GM23338 (cell line): ENCODE measurements around the gene PRM1.

Experiments used
- CREB1 ChIP-seq: fragments of 250-450 bp; sonication (Bioruptor Pico); IDR thresholded peaks from 2 replicates; pipeline ENCODE4 v1.5.0; 2020; ENCODE audit warnings: low read depth, mild to moderate bottlenecking, moderate library complexity
- TF ChIP-seq, protein P1 (sequence below), 2 experiments: fragments of 200-600 bp in 1 of 2; sonication (generic) in 1 of 2; conservative IDR thresholded peaks; 2 replicates each; pipeline versions ENCODE4 v1.5.1 to v1.6.1; 2016 to 2017; ENCODE audit warnings: antibody characterized with exemption in 2 of 2, low read depth in 2 of 2, mild to moderate bottlenecking in 2 of 2, moderate library complexity in 1 of 2

GRCh38 chr16:11242658-11243057, 38.5 kb downstream of the PRM1 start:
- TF ChIP-seq, protein P1, sequence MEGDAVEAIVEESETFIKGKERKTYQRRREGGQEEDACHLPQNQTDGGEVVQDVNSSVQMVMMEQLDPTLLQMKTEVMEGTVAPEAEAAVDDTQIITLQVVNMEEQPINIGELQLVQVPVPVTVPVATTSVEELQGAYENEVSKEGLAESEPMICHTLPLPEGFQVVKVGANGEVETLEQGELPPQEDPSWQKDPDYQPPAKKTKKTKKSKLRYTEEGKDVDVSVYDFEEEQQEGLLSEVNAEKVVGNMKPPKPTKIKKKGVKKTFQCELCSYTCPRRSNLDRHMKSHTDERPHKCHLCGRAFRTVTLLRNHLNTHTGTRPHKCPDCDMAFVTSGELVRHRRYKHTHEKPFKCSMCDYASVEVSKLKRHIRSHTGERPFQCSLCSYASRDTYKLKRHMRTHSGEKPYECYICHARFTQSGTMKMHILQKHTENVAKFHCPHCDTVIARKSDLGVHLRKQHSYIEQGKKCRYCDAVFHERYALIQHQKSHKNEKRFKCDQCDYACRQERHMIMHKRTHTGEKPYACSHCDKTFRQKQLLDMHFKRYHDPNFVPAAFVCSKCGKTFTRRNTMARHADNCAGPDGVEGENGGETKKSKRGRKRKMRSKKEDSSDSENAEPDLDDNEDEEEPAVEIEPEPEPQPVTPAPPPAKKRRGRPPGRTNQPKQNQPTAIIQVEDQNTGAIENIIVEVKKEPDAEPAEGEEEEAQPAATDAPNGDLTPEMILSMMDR (conservative IDR thresholded peaks at IDR 0.05; ENCODE audit: low read depth in 2 of 2) = no peak
- TF ChIP-seq CREB1 = no peak
